Esophagus squamous epithelium (tissue), 4 donors: ENCODE results near the gene VPS18.

Source experiments
- POLR2A ChIP-seq, 4 donors: fragments of 450-650 bp; IDR thresholded peaks; one replicate each; pipeline ENCODE4 v1.6.1; 2017; ENCODE audit warnings: antibody characterized with exemption in 4 of 4, mild to moderate bottlenecking in 4 of 4, moderate library complexity in 3 of 4
- TF ChIP-seq, protein P1 (sequence below), 6 experiments: fragments of 450-650 bp in 4 of 6; fragments of 200-600 bp in 2 of 6; sonication (generic) in 2 of 6; IDR thresholded peaks; one replicate each; pipeline ENCODE4 v1.5.1; 2016 to 2019; ENCODE audit warnings: antibody characterized with exemption in 6 of 6, mild to moderate bottlenecking in 4 of 6, moderate library complexity in 4 of 6

GRCh38 chr15:40922608-40923005 is 28.4 kb downstream of the VPS18 start:
- TF ChIP-seq, protein P1, sequence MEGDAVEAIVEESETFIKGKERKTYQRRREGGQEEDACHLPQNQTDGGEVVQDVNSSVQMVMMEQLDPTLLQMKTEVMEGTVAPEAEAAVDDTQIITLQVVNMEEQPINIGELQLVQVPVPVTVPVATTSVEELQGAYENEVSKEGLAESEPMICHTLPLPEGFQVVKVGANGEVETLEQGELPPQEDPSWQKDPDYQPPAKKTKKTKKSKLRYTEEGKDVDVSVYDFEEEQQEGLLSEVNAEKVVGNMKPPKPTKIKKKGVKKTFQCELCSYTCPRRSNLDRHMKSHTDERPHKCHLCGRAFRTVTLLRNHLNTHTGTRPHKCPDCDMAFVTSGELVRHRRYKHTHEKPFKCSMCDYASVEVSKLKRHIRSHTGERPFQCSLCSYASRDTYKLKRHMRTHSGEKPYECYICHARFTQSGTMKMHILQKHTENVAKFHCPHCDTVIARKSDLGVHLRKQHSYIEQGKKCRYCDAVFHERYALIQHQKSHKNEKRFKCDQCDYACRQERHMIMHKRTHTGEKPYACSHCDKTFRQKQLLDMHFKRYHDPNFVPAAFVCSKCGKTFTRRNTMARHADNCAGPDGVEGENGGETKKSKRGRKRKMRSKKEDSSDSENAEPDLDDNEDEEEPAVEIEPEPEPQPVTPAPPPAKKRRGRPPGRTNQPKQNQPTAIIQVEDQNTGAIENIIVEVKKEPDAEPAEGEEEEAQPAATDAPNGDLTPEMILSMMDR (IDR thresholded peaks at IDR 0.05): no peak
- TF ChIP-seq POLR2A (IDR thresholded peaks at IDR 0.05): no peak
